H9 (cell line): ENCODE data around the gene DPH5. TPM values are rescaled to one million over a fixed set of nuclear protein-coding genes. Genes with fewer than 3 reads are reported as not detected.

Experiments used
- DNase-seq: peaks from one replicate; pipeline ENCODE4 v3.0.0-alpha.2; 2017
- H2AFZ ChIP-seq: one replicate; pipeline ENCODE4 v1.6.1; 2013; ENCODE audit warnings: mild to moderate bottlenecking, low read length, control low read depth, moderate library complexity
- H2AK5ac ChIP-seq: 2 replicates; pipeline ENCODE4 v1.6.1; 2013; ENCODE audit warnings: low read length, control low read depth, mixed read lengths; ENCODE audit not compliant: insufficient read length
- H2BK120ac ChIP-seq: one replicate; pipeline ENCODE4 v1.6.1; 2013; ENCODE audit warnings: low read depth, mild to moderate bottlenecking, low read length, control low read depth, inconsistent platforms; ENCODE audit not compliant: poor library complexity, severe bottlenecking
- H2BK12ac ChIP-seq: 2 replicates; pipeline ENCODE4 v1.6.1; 2013; ENCODE audit warnings: low read length, control low read depth, mixed read lengths, low read depth; ENCODE audit not compliant: insufficient read length
- H2BK15ac ChIP-seq: 2 replicates; pipeline ENCODE4 v1.6.1; 2013; ENCODE audit warnings: low read depth, low read length, control low read depth
- H2BK20ac ChIP-seq: one replicate; pipeline ENCODE4 v1.6.1; 2013; ENCODE audit warnings: low read depth, mild to moderate bottlenecking, low read length, control low read depth, inconsistent platforms; ENCODE audit not compliant: poor library complexity, severe bottlenecking
- H2BK5ac ChIP-seq: 2 replicates; pipeline ENCODE4 v1.6.1; 2013; ENCODE audit warnings: low read length, control low read depth, mixed read lengths; ENCODE audit not compliant: insufficient read length
- H3K14ac ChIP-seq: 2 replicates; pipeline ENCODE4 v1.6.1; 2013; ENCODE audit warnings: low read length, control low read depth; ENCODE audit not compliant: insufficient read depth
- H3K18ac ChIP-seq: 2 replicates; pipeline ENCODE4 v1.6.1; 2013; ENCODE audit warnings: low read depth, mild to moderate bottlenecking, mixed read lengths, low read length, control low read depth; ENCODE audit not compliant: insufficient read length
- H3K23ac ChIP-seq: 2 replicates; pipeline ENCODE4 v1.6.1; 2013; ENCODE audit warnings: low read length, control low read depth, mixed read lengths, low read depth; ENCODE audit not compliant: insufficient read length
- H3K23me2 ChIP-seq: 2 replicates; pipeline ENCODE4 v1.6.1; 2013; ENCODE audit warnings: low read depth, mild to moderate bottlenecking, mixed read lengths, low read length, control low read depth; ENCODE audit not compliant: insufficient read length, poor library complexity, severe bottlenecking
- H3K27ac ChIP-seq: 2 replicates; pipeline ENCODE4 v1.5.1; 2013; ENCODE audit warnings: low read length, control low read depth, mixed read lengths, low read depth; ENCODE audit not compliant: insufficient read length
- H3K27me3 ChIP-seq: 2 replicates; pipeline ENCODE4 v1.6.1; 2013; ENCODE audit warnings: low read length, control low read depth, inconsistent platforms; ENCODE audit not compliant: insufficient read depth
- H3K4ac ChIP-seq: 2 replicates; pipeline ENCODE4 v1.6.1; 2013; ENCODE audit warnings: low read depth, mild to moderate bottlenecking, control low read depth, inconsistent platforms, low read length, moderate library complexity
- H3K4me1 ChIP-seq: 2 replicates; pipeline ENCODE4 v1.6.1; 2013; ENCODE audit warnings: low read length, control low read depth, inconsistent platforms; ENCODE audit not compliant: insufficient read depth
- H3K4me2 ChIP-seq: 2 replicates; pipeline ENCODE4 v1.6.1; 2013; ENCODE audit warnings: low read length, control low read depth, mixed read lengths; ENCODE audit not compliant: insufficient read length, insufficient read depth
- H3K56ac ChIP-seq: 2 replicates; pipeline ENCODE4 v1.6.1; 2013; ENCODE audit warnings: low read depth, mild to moderate bottlenecking, mixed read lengths, low read length, control low read depth; ENCODE audit not compliant: insufficient read length
- H3K79me1 ChIP-seq: 2 replicates; pipeline ENCODE4 v1.6.1; 2013; ENCODE audit warnings: low read depth, mild to moderate bottlenecking, moderate library complexity, low read length, control low read depth, inconsistent platforms; ENCODE audit not compliant: insufficient read depth, poor library complexity, severe bottlenecking
- H3K79me2 ChIP-seq: 2 replicates; pipeline ENCODE4 v1.6.1; 2013; ENCODE audit warnings: low read length, control low read depth, inconsistent platforms; ENCODE audit not compliant: insufficient read depth
- H3K9ac ChIP-seq: 2 replicates; pipeline ENCODE4 v1.6.1; 2013; ENCODE audit warnings: low read length, control low read depth, mixed read lengths; ENCODE audit not compliant: insufficient read length; ENCODE audit errors: extremely low read depth
- H3K9me3 ChIP-seq: one replicate; pipeline ENCODE4 v1.6.1; 2013; ENCODE audit warnings: low read depth, low read length, inconsistent platforms; ENCODE audit not compliant: control insufficient read depth
- H3T11ph ChIP-seq: one replicate; pipeline ENCODE4 v1.6.1; 2013; ENCODE audit warnings: mild to moderate bottlenecking, low read length, control low read depth, inconsistent platforms
- H4K20me1 ChIP-seq: one replicate; pipeline ENCODE4 v1.6.1; 2013; ENCODE audit not compliant: control insufficient read depth, insufficient read length, insufficient read depth
- H4K5ac ChIP-seq: 2 replicates; pipeline ENCODE4 v1.6.1; 2013; ENCODE audit warnings: low read depth, mild to moderate bottlenecking, mixed read lengths, low read length, control low read depth; ENCODE audit not compliant: insufficient read length
- H4K8ac ChIP-seq: replicated peaks from 2 replicates; pipeline ENCODE4 v1.6.1; 2013; ENCODE audit warnings: low read length, control low read depth, mixed read lengths, low read depth; ENCODE audit not compliant: insufficient read length
- H4K91ac ChIP-seq: 2 replicates; pipeline ENCODE4 v1.6.1; 2013; ENCODE audit warnings: low read depth, mild to moderate bottlenecking, moderate library complexity, mixed read lengths, low read length, control low read depth; ENCODE audit not compliant: insufficient read length
- H3K27ac Mint-ChIP-seq, 3 experiments: 2 replicates in 2 of 3; 3 replicates in 1 of 3; pipeline ENCODE4 v1.8.0; 2020 to 2021; ENCODE audit warnings: mixed read lengths in 3 of 3, mild to moderate bottlenecking in 1 of 3, moderate library complexity in 1 of 3
- H3K27me3 Mint-ChIP-seq: 2 replicates; pipeline ENCODE4 v1.8.0; 2021; ENCODE audit warnings: low read depth, mild to moderate bottlenecking, moderate library complexity, mixed read lengths
- H3K36me3 Mint-ChIP-seq, 3 experiments: 2 replicates in 2 of 3; 3 replicates in 1 of 3; pipeline ENCODE4 v1.8.0; 2020 to 2021; ENCODE audit warnings: low read depth in 3 of 3, mixed read lengths in 3 of 3; ENCODE audit not compliant: insufficient read depth in 1 of 3
- H3K4me1 Mint-ChIP-seq, 2 experiments: 2 replicates each; pipeline ENCODE4 v1.8.0; 2020; ENCODE audit warnings: mixed read lengths in 2 of 2
- H3K4me3 Mint-ChIP-seq, 2 experiments: 2 replicates in 1 of 2; 3 replicates in 1 of 2; pipeline ENCODE4 v1.8.0; 2020 to 2021; ENCODE audit warnings: mild to moderate bottlenecking in 2 of 2, mixed read lengths in 2 of 2, moderate library complexity in 1 of 2
- H3K9me3 Mint-ChIP-seq, 2 experiments: 2 replicates in 1 of 2; 3 replicates in 1 of 2; pipeline ENCODE4 v1.8.0; 2020; ENCODE audit warnings: mild to moderate bottlenecking in 2 of 2, mixed read lengths in 2 of 2, moderate library complexity in 1 of 2
- CTCF ChIP-seq: fragments of 200-600 bp; sonication (generic); conservative IDR thresholded peaks from 3 replicates; pipeline ENCODE4 v1.8.0; 2021; ENCODE audit warnings: antibody characterized with exemption, mild to moderate bottlenecking
- WGBS: extraction: QIAGEN DNeasy Blood & Tissue Kit; methylation state at CpG from one replicate; pipeline ENCODE4 v1.1.7; 2013; ENCODE audit warnings: missing lambda C conversion rate, low lambda C conversion rate, mixed read lengths; ENCODE audit not compliant: insufficient read length; ENCODE audit errors: extremely low coverage; 5-methylcytosine and 5-hydroxymethylcytosine counted together
- total RNA-seq: library from RNA; stranded (reverse); gene quantifications from 2 replicates; pipeline ENCODE4 v1.2.1, GENCODE V29; 2021

Gene DPH5
- total RNA-seq, 1 experiment from 2014 or later = 49.4 TPM

DNA sequence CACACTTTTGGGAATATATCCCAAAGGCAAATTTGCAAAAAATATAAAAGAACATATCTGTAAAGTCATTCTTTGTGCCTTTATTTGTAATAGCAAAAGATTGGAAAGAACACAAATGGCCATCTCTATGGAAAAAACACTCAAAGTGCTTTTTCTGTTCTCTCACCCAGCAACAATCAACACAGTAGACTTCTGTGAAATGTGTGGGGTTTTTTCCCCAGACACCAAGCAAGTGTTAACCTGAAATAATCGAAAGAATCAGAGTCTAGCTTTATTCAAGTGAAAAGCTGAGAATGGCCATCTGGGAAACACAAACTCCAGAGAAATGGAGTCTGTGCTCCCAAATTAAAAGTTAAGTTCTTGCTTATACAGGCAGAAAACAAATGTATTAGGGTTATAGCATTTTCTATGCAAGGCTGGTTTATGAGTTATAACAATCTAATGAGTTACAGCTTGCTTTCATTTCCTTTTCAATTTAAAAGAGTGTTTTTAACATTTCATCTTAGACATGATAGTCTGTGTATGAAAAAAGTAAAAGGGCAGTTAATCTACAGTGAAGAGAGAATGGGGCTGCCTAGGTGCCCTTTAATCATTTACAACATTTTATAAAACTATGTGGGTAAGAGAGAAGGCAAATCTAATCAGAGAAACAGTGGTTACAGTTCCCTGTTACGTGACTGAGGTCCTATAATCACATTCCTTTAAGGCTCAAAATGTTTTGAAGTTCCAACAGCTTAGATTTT, 83.1 kb downstream of the DPH5 start:
- Histone ChIP-seq H3K9me3 (no peaks in the 10 kb centered on the region), H3K27me3 (no peaks in the 10 kb centered on the region), H3K4me1 (no peaks in the 10 kb centered on the region), H4K20me1 (no peaks in the 10 kb centered on the region), H2BK5ac (no peak overlapping the region), H2BK15ac (no peak overlapping the region), H3K23ac (no peak overlapping the region), H2BK12ac (no peak overlapping the region), H2AK5ac (no peak overlapping the region), H4K8ac (no peak overlapping the region), H3K9ac (no peak overlapping the region), H3K4me2 (no peak overlapping the region), H3K56ac (no peak overlapping the region), H4K5ac (no peak overlapping the region), H4K91ac (no peak overlapping the region), H3K18ac (no peak overlapping the region), H3K23me2 (no peaks in the 10 kb centered on the region), H3K79me2 (no peaks in the 10 kb centered on the region), H2AFZ (no peak overlapping the region), H3K14ac (no peak overlapping the region), H2BK20ac (no peak overlapping the region), H3K4ac (no peak overlapping the region), H3K27ac (no peak overlapping the region), H3K79me1 (no peaks in the 10 kb centered on the region), H3T11ph (no peak overlapping the region), H2BK120ac (no peak overlapping the region)
- H3K27me3 Mint-ChIP-seq = no peaks in the 10 kb centered on the region
- no peak overlapping the region for H3K4me3 Mint-ChIP-seq
- H3K9me3 Mint-ChIP-seq = peaks cover 12% of the 10 kb centered on the region in 2 experiments; a peak in 3 of 5 replicates
- whole genome bisulfite sequencing = no CpG with 5 or more reads among the region's 2 CpGs
- no peak for TF ChIP-seq CTCF
- peaks cover 46 to 53% (median 49%) of the 10 kb centered on the region in 3 experiments for H3K36me3 Mint-ChIP-seq
- no peak for DNase-seq
- no peak overlapping the region; a peak in 1 of 7 replicates for H3K27ac Mint-ChIP-seq
- H3K4me1 Mint-ChIP-seq = no peaks in the 10 kb centered on the region; a peak in 1 of 4 replicates
